HepG2 (cell line): ENCODE results near the gene MYO9A. TPM values are rescaled to one million over a fixed set of nuclear protein-coding genes. Genes with fewer than 3 reads are reported as not detected.

Experiments
- ATRX ChIP-seq: sonication (generic); formaldehyde crosslinking; IDR thresholded peaks from 2 replicates; pipeline ENCODE4 v1.4.0; 2020; ENCODE audit warnings: missing genetic modification reagents, borderline replicate concordance
- CBX1 ChIP-seq: IDR thresholded peaks from one replicate; pipeline ENCODE4 v1.6.1; 2016; ENCODE audit warnings: antibody characterized with exemption, low read depth
- DPF2 ChIP-seq: sonication (generic); formaldehyde crosslinking; IDR thresholded peaks from 2 replicates; pipeline ENCODE4 v1.4.0; 2020; ENCODE audit warnings: mild to moderate bottlenecking, low read depth, missing genetic modification reagents, borderline replicate concordance
- GFI1 ChIP-seq: sonication (generic); formaldehyde crosslinking; IDR thresholded peaks from 2 replicates; pipeline ENCODE4 v1.5.0; 2020; ENCODE audit warnings: missing genetic modification reagents, mild to moderate bottlenecking, borderline replicate concordance
- GTF2F1 ChIP-seq: fragments of 150-350 bp; IDR thresholded peaks from 2 replicates; pipeline ENCODE4 v1.6.1; 2014; ENCODE audit warnings: low read length
- MIER3 ChIP-seq: IDR thresholded peaks from 2 replicates; pipeline ENCODE4 v1.6.1; 2016; ENCODE audit warnings: missing compliant biosample characterization, borderline replicate concordance
- NR1H2 ChIP-seq: sonication (generic); formaldehyde crosslinking; IDR thresholded peaks from 2 replicates; pipeline ENCODE4 v1.8.1; 2022; ENCODE audit warnings: low read depth, missing genetic modification reagents, borderline replicate concordance
- POLR2G ChIP-seq: fragments of 200-400 bp; formaldehyde crosslinking; IDR thresholded peaks from 2 replicates; pipeline ENCODE4 v1.6.1; 2018; ENCODE audit warnings: mild to moderate bottlenecking, low read depth, low read length, moderate library complexity
- PPARG ChIP-seq: conservative IDR thresholded peaks from 2 replicates; pipeline ENCODE4 v1.6.1; 2016; ENCODE audit warnings: missing biosample characterization, missing genetic modification reagents
- RORA ChIP-seq: sonication (generic); formaldehyde crosslinking; IDR thresholded peaks from 2 replicates; pipeline ENCODE4 v1.5.0; 2020; ENCODE audit warnings: mild to moderate bottlenecking, missing genetic modification reagents, moderate library complexity
- SALL2 ChIP-seq: sonication (generic); formaldehyde crosslinking; IDR thresholded peaks from 2 replicates; pipeline ENCODE4 v1.8.1; 2023; ENCODE audit warnings: mild to moderate bottlenecking, missing genetic modification reagents, inconsistent platforms
- SNAI1 ChIP-seq: sonication (generic); formaldehyde crosslinking; IDR thresholded peaks from 2 replicates; pipeline ENCODE4 v1.5.0; 2020; ENCODE audit warnings: mild to moderate bottlenecking, missing genetic modification reagents, borderline replicate concordance
- STAT5B ChIP-seq: sonication (generic); formaldehyde crosslinking; IDR thresholded peaks from 2 replicates; pipeline ENCODE4 v1.4.0; 2020; ENCODE audit warnings: missing genetic modification reagents
- TBX2 ChIP-seq: sonication (generic); formaldehyde crosslinking; IDR thresholded peaks from 2 replicates; pipeline ENCODE4 v1.5.0; 2020; ENCODE audit warnings: missing genetic modification reagents, mild to moderate bottlenecking, borderline replicate concordance
- TCF7L2 ChIP-seq: IDR thresholded peaks from 2 replicates; pipeline ENCODE4 v1.6.1; 2011; ENCODE audit warnings: mild to moderate bottlenecking, low read depth, low read length, moderate library complexity
- ZKSCAN5 ChIP-seq: sonication (generic); formaldehyde crosslinking; IDR thresholded peaks from 2 replicates; pipeline ENCODE4 v1.5.1; 2020; ENCODE audit warnings: mild to moderate bottlenecking, missing genetic modification reagents
- ZNF282 ChIP-seq: fragments of 450-650 bp; IDR thresholded peaks from 2 replicates; pipeline ENCODE4 v1.6.1; 2018; ENCODE audit not compliant: partially characterized antibody
- ZNF382 ChIP-seq: sonication (generic); formaldehyde crosslinking; IDR thresholded peaks from 2 replicates; pipeline ENCODE4 v1.5.0; 2020; ENCODE audit warnings: missing genetic modification reagents, mild to moderate bottlenecking, borderline replicate concordance
- ZNF430 ChIP-seq: sonication (generic); formaldehyde crosslinking; IDR thresholded peaks from 2 replicates; pipeline ENCODE4 v1.9.0; 2021; ENCODE audit warnings: mild to moderate bottlenecking, missing genetic modification reagents
- ZNF615 ChIP-seq: sonication (generic); formaldehyde crosslinking; IDR thresholded peaks from 2 replicates; pipeline ENCODE4 v1.5.0; 2020; ENCODE audit warnings: mild to moderate bottlenecking, missing genetic modification reagents, borderline replicate concordance
- ZSCAN20 ChIP-seq: sonication (generic); formaldehyde crosslinking; IDR thresholded peaks from 2 replicates; pipeline ENCODE4 v1.4.0; 2020; ENCODE audit warnings: missing genetic modification reagents, mild to moderate bottlenecking, borderline replicate concordance
- ZSCAN25 ChIP-seq: sonication (generic); formaldehyde crosslinking; IDR thresholded peaks from 2 replicates; pipeline ENCODE4 v1.8.0; 2022; ENCODE audit warnings: mild to moderate bottlenecking, missing genetic modification reagents
- polyA plus RNA-seq, 8 experiments: library from polyadenylated mRNA; depleted of rRNA in 3 of 8; stranded (reverse) in 7 of 8; unstranded in 1 of 8; fragments of >200 nt; fragmentation: Illumina TruSeq in 4 of 8; extraction: Trizol in 4 of 8; gene quantifications; 2 replicates each; pipeline versions ENCODE4 v1.2.1 to v1.2.3, GENCODE V29; 2011 to 2016; ENCODE audit warnings: low read depth in 4 of 8, missing spikeins in 1 of 8, mixed read lengths in 1 of 8; ENCODE audit not compliant: insufficient read depth in 1 of 8
- total RNA-seq, 5 experiments: library from RNA; depleted of rRNA; stranded (reverse); fragments of >200 nt; fragmentation: Illumina TruSeq; extraction: Trizol; gene quantifications; 2 replicates each; pipeline ENCODE4 v1.2.3, GENCODE V29; 2016; ENCODE audit warnings: low read depth in 1 of 5
- TF ChIP-seq, protein P1 (sequence below): sonication (generic); formaldehyde crosslinking; IDR thresholded peaks from 2 replicates; pipeline ENCODE4 v1.9.0; 2021; ENCODE audit warnings: missing genetic modification reagents, mild to moderate bottlenecking, borderline replicate concordance
- TF ChIP-seq, protein P2 (sequence below): sonication (generic); formaldehyde crosslinking; IDR thresholded peaks from 2 replicates; pipeline ENCODE4 v1.5.0; 2020; ENCODE audit warnings: missing genetic modification reagents, mild to moderate bottlenecking, borderline replicate concordance
- TF ChIP-seq, protein P3 (sequence below): sonication (generic); formaldehyde crosslinking; IDR thresholded peaks from 2 replicates; pipeline ENCODE4 v1.4.0; 2020; ENCODE audit warnings: missing genetic modification reagents, borderline replicate concordance

The MYO9A gene
- total and polyA plus RNA-seq, 2 of the 13 experiments (the other 11 are each of a cell fraction or from before 2014, with no cell fraction given): 4.8 to 15.3 TPM

DNA sequence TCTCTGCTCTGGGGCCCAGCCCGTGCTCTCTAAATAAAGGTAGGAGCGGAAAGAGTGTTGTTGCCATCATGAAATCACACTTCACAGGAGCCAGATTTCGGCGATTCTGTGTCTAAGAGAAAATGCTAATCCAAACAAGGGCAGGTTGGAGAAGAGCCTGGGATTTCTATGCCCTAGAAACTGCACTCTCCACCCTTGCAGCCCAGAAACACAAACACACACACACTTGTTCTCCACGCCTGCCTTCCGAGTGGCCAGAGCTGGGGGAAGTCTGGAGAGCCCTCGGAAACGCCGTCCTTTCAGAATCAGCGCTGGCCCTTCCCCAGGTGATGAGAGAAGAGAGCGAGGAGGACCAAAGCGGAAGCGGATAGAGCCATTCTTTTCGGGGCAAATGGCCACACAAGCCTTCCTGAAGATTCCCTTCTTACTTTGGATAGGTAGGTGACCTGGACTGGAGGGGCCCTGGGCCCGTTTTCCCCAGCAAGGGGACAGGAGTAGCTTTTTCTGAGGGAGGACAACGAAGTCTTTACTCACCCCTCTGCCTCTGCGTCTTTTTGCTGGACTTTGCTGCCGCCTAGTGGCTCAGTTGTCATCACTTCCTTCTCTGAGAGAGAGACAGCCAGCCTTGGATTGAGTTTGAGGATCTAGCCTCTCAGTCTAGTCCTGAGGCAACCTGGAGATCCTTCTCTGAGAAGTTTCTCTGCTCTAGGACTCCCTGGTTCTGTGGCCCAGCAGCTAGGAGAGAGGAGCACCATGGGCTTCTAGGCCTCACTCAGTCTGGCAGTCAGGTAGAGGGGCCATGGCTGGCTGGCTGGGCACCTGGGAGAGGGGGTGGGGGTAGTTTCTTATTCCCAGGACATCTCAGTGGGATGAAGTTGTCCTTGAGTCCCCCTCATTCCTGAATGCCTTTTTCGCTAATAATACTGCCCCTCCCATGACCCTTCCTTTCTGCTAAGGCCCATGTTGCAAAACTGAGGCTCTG, 38.0 kb upstream of the MYO9A start (continued):
- TF ChIP-seq GTF2F1 (no peak), ZNF282 (no peak), SNAI1 (no peak), GFI1 (CRISPR knock-in tag) (peak; percentile 62; the same call in 1 of the 2 replicates), TCF7L2 (no peak), DPF2 (CRISPR knock-in tag) (no peak), SALL2 (CRISPR knock-in tag) (no peak), TBX2 (CRISPR knock-in tag) (no peak), MIER3 (CRISPR knock-in tag) (no peak), CBX1 (no peak), ZSCAN25 (CRISPR knock-in tag) (0 out of 2 replicates have a peak, but pooled peaks have one; percentile 21), ZKSCAN5 (CRISPR knock-in tag) (no peak), POLR2G (no peak), PPARG (CRISPR knock-in tag) (no peak), ZNF430 (no peak), ATRX (CRISPR knock-in tag) (no peak), ZNF382 (CRISPR knock-in tag) (no peak), RORA (no peak), STAT5B (no peak), ZSCAN20 (CRISPR knock-in tag) (no peak), NR1H2 (CRISPR knock-in tag) (no peak), ZNF615 (no peak)
- TF ChIP-seq, protein P1, sequence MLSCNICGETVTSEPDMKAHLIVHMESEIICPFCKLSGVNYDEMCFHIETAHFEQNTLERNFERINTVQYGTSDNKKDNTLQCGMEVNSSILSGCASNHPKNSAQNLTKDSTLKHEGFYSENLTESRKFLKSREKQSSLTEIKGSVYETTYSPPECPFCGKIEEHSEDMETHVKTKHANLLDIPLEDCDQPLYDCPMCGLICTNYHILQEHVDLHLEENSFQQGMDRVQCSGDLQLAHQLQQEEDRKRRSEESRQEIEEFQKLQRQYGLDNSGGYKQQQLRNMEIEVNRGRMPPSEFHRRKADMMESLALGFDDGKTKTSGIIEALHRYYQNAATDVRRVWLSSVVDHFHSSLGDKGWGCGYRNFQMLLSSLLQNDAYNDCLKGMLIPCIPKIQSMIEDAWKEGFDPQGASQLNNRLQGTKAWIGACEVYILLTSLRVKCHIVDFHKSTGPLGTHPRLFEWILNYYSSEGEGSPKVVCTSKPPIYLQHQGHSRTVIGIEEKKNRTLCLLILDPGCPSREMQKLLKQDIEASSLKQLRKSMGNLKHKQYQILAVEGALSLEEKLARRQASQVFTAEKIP: no peak
- TF ChIP-seq, protein P2, sequence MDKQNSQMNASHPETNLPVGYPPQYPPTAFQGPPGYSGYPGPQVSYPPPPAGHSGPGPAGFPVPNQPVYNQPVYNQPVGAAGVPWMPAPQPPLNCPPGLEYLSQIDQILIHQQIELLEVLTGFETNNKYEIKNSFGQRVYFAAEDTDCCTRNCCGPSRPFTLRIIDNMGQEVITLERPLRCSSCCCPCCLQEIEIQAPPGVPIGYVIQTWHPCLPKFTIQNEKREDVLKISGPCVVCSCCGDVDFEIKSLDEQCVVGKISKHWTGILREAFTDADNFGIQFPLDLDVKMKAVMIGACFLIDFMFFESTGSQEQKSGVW: no peak
- TF ChIP-seq, protein P3, sequence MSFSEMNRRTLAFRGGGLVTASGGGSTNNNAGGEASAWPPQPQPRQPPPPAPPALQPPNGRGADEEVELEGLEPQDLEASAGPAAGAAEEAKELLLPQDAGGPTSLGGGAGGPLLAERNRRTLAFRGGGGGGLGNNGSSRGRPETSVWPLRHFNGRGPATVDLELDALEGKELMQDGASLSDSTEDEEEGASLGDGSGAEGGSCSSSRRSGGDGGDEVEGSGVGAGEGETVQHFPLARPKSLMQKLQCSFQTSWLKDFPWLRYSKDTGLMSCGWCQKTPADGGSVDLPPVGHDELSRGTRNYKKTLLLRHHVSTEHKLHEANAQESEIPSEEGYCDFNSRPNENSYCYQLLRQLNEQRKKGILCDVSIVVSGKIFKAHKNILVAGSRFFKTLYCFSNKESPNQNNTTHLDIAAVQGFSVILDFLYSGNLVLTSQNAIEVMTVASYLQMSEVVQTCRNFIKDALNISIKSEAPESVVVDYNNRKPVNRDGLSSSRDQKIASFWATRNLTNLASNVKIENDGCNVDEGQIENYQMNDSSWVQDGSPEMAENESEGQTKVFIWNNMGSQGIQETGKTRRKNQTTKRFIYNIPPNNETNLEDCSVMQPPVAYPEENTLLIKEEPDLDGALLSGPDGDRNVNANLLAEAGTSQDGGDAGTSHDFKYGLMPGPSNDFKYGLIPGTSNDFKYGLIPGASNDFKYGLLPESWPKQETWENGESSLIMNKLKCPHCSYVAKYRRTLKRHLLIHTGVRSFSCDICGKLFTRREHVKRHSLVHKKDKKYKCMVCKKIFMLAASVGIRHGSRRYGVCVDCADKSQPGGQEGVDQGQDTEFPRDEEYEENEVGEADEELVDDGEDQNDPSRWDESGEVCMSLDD (CRISPR knock-in tag): no peak
